GM12892 (cell line): Measurements from ENCODE around the gene UNC5A.

Experiments
- POLR2A ChIP-seq: IDR thresholded peaks from 2 replicates; pipeline ENCODE4 v1.6.1; 2011; ENCODE audit warnings: low read depth, low read length, control low read depth
- POLR2AphosphoS5 ChIP-seq: IDR thresholded peaks from 2 replicates; pipeline ENCODE4 v1.6.1; 2011; ENCODE audit warnings: low read depth, low read length, control low read depth
- TAF1 ChIP-seq: IDR thresholded peaks from 2 replicates; pipeline ENCODE4 v1.6.1; 2011; ENCODE audit warnings: low read depth, mild to moderate bottlenecking, control low read depth, low read length, borderline replicate concordance

DNA sequence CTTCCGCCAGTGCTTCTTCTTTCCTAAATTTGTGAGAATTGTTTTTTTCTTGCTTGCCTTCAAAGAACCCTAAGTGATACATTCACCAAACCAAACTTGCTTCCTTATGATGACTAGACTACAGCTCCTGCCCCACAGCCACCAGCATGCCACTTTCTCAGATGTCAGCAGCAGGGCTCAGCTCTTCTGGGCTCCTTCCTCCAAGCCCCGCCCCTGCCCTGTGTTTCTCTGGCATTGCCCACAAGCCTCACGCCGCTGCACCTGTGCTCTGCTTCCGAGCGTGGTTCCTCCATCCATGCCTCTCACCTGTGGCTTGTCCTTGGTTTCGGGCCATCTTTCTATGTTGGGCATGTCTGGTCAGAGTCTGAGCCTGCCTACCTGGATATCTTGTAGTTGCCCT, 10.6 kb downstream of the UNC5A start:
- no peak for TF ChIP-seq POLR2AphosphoS5
- no peak for TF ChIP-seq POLR2A
- TF ChIP-seq TAF1: no peak
